ENCODE results near the gene LSM4. TPM values are rescaled to one million over a fixed set of nuclear protein-coding genes. Genes with fewer than 3 reads are reported as not detected.

LSM4 gene
- total and polyA plus RNA-seq, 2 of the 13 experiments (the other 11 are each of a cell fraction or from before 2014, with no cell fraction given) = 65.8 to 166 TPM

- no peak overlapping the region for H3K4me3 ChIP-seq (replicated peaks in 1 of 3; ENCODE audit: insufficient read depth in 1 of 3, low read depth in 2 of 3, low read length in 3 of 3)
- 5% methylated on average over 9 of the region's 9 CpGs for WGBS (ENCODE audit: low lambda C conversion rate)
- ChIA-PET CTCF (ENCODE audit: low intra/inter-chr PET ratio, low total read pairs) (no interaction called here), POLR2A (no interaction called here)
- DNase-seq (ENCODE audit: low spot score) (no peak), ATAC-seq (no peak), FAIRE-seq (no peak)
- H2AFZ ChIP-seq (ENCODE audit: low read length) = no peak overlapping the region
- H3K4me2 ChIP-seq (ENCODE audit: low read depth, low read length) = no peak overlapping the region
- H3K27me3 ChIP-seq (ENCODE audit: control insufficient read depth in 1 of 2, insufficient read depth in 2 of 2, low read length in 2 of 2) = no peaks in the 10 kb centered on the region
- TF ChIP-seq ZNF275 (CRISPR knock-in tag; IDR thresholded peaks at IDR 0.05; ENCODE audit: borderline replicate concordance) (no peak), RFX1 (IDR thresholded peaks at IDR 0.05) (peak; percentile 55; the same call in 1 of the 2 replicates), MAFG (CRISPR knock-in tag; IDR thresholded peaks at IDR 0.05) (peak; percentile 32; the same call in 1 of the 2 replicates), RFX3 (CRISPR knock-in tag; IDR thresholded peaks at IDR 0.05) (peak; percentile 73), ATF2 (CRISPR knock-in tag; IDR thresholded peaks at IDR 0.05) (no peak), NFKBIZ (CRISPR knock-in tag; IDR thresholded peaks at IDR 0.05) (no peak), THAP7 (CRISPR knock-in tag; IDR thresholded peaks at IDR 0.05) (no peak), KDM1A (CRISPR knock-in tag; IDR thresholded peaks at IDR 0.05) (0 out of 2 replicates have a peak, but pooled peaks have one; percentile 30), MAFK (conservative IDR thresholded peaks at IDR 0.05 in 1 of 2, IDR thresholded peaks at IDR 0.05 in 1 of 2; ENCODE audit: low read length in 2 of 2) (peak; percentile 87), MAFF (IDR thresholded peaks at IDR 0.05; ENCODE audit: low read depth, low read length) (peak; percentile 80), NPAS2 (CRISPR knock-in tag; IDR thresholded peaks at IDR 0.05; ENCODE audit: borderline replicate concordance) (no peak), EZH2 (conservative IDR thresholded peaks at IDR 0.05; ENCODE audit: low read depth, low read length) (no peak), ZNF577 (CRISPR knock-in tag; IDR thresholded peaks at IDR 0.05; ENCODE audit: borderline replicate concordance, low read depth) (no peak), TIGD3 (CRISPR knock-in tag; IDR thresholded peaks at IDR 0.05; ENCODE audit: borderline replicate concordance) (no peak), RFX5 (IDR thresholded peaks at IDR 0.05; ENCODE audit: low read depth, low read length) (0 out of 2 replicates have a peak, but pooled peaks have one; percentile 31), FOSL2 (CRISPR knock-in tag; IDR thresholded peaks at IDR 0.05) (peak; percentile 62)
- H3K9me3 ChIP-seq (ENCODE audit: low read length) = no peaks in the 10 kb centered on the region
- BruUV-seq (replicated peaks) = no TSS peak
- no peaks in the 10 kb centered on the region for H4K20me1 ChIP-seq (ENCODE audit: insufficient read depth, low read length)
- intact Hi-C loops (cut with micrococcal nuclease; ENCODE audit: unreplicated experiment) (no loop called here), in situ Hi-C loops (cut with HindIII; ENCODE audit: extremely low pct_ligation_motif_present, low pct_unique_long_range_greater_than_20kb) (no loop called here)
- H3K9ac ChIP-seq (ENCODE audit: insufficient read depth, low read depth, low read length) = no peak overlapping the region
- H3K79me2 ChIP-seq (ENCODE audit: insufficient read depth, low read length) = no peaks in the 10 kb centered on the region
- H3K4me1 ChIP-seq (ENCODE audit: insufficient read depth, low read length) = peaks cover 73% of the 10 kb centered on the region
- H3K36me3 ChIP-seq (replicated peaks in 1 of 2; ENCODE audit: control insufficient read depth in 1 of 2, insufficient read depth in 2 of 2, low read length in 2 of 2) = no peaks in the 10 kb centered on the region
- no peak overlapping the region for H3K27ac ChIP-seq (ENCODE audit: extremely low read length, insufficient read depth, low read length)
Observed at GRCh38 chr19:18294467-18294864, 28.4 kb downstream of the LSM4 start.
